CD4-positive, alpha-beta T cell (primary cell): ENCODE results near the gene OR4D5. TPM values are rescaled to one million over a fixed set of nuclear protein-coding genes. Genes with fewer than 3 reads are reported as not detected.

Experiments used
- ATAC-seq: fragments of 200-7000 bp; cut with Tn5 transposase; one replicate; pipeline ENCODE4 v1.10.0; 2022; ENCODE audit warnings: mild to moderate bottlenecking; ENCODE audit not compliant: poor library complexity
- CTCF ChIA-PET: fragments of 350-600 bp; sonication (Branson Sonifier 250); formaldehyde crosslinking; loops from one replicate; lab custom pipeline; 2021; ENCODE audit warnings: antibody characterized with exemption, inconsistent platforms; lab: Charles Lee
- POLR2A ChIA-PET: fragments of 350-600 bp; sonication (Branson Sonifier 250); formaldehyde crosslinking; loops from one replicate; lab custom pipeline; 2021; ENCODE audit warnings: antibody characterized with exemption, inconsistent platforms; lab: Charles Lee
- DNase-seq, 14 experiments: peaks; one replicate each; pipeline ENCODE4 v3.0.0-alpha.2; 2013 to 2020; ENCODE audit warnings: mixed read lengths in 2 of 14
- H3K27ac ChIP-seq, 2 donors: one replicate each; pipeline versions ENCODE4 v1.5.1 to v1.7.0; 2013; ENCODE audit warnings: low read length in 2 of 2, low read depth in 1 of 2, mild to moderate bottlenecking in 1 of 2
- H3K27me3 ChIP-seq, 2 experiments: 1 replicate in 1 of 2; 2 replicates in 1 of 2; pipeline versions ENCODE4 v1.6.1 to v1.7.0; 2013; ENCODE audit warnings: low read length in 2 of 2, control low read depth in 1 of 2, mild to moderate bottlenecking in 1 of 2, moderate library complexity in 1 of 2; ENCODE audit not compliant: insufficient read depth in 2 of 2, control insufficient read depth in 1 of 2
- H3K36me3 ChIP-seq: one replicate; pipeline ENCODE4 v1.6.1; 2013; ENCODE audit warnings: low read length, control low read depth; ENCODE audit not compliant: insufficient read depth
- H3K4me1 ChIP-seq: one replicate; pipeline ENCODE4 v1.6.1; 2013; ENCODE audit warnings: low read length, control low read depth; ENCODE audit not compliant: insufficient read depth
- H3K4me3 ChIP-seq: one replicate; pipeline ENCODE4 v1.5.1; 2013; ENCODE audit warnings: mild to moderate bottlenecking, low read length, moderate library complexity
- H3K9me3 ChIP-seq, 2 experiments: 1 replicate in 1 of 2; 2 replicates in 1 of 2; pipeline versions ENCODE4 v1.6.1 to v1.7.0; 2013; ENCODE audit warnings: low read length in 2 of 2, mild to moderate bottlenecking in 2 of 2, control low read depth in 1 of 2, moderate library complexity in 1 of 2; ENCODE audit not compliant: control insufficient read depth in 1 of 2, insufficient read depth in 1 of 2
- H3K27ac Mint-ChIP-seq: one replicate; pipeline ENCODE4 v1.8.0; 2020; ENCODE audit warnings: mixed read lengths
- H3K27me3 Mint-ChIP-seq: one replicate; pipeline ENCODE4 v1.8.0; 2021; ENCODE audit warnings: mixed read lengths
- H3K36me3 Mint-ChIP-seq: one replicate; pipeline ENCODE4 v1.8.0; 2021; ENCODE audit warnings: low read depth, mixed read lengths
- H3K4me1 Mint-ChIP-seq: one replicate; pipeline ENCODE4 v1.8.0; 2021; ENCODE audit warnings: low read depth, mixed read lengths
- H3K4me3 Mint-ChIP-seq: one replicate; pipeline ENCODE4 v1.8.0; 2020; ENCODE audit warnings: mild to moderate bottlenecking, mixed read lengths
- H3K9me3 Mint-ChIP-seq: one replicate; pipeline ENCODE4 v1.8.0; 2020; ENCODE audit warnings: mixed read lengths
- intact Hi-C, 2 experiments: fragments of 100-400 bp; cut with DNase I in 1 of 2; cut with micrococcal nuclease in 1 of 2; formaldehyde crosslinking; loops; one replicate each; pipeline versions ENCODE4 v1.15.1 to v1.9.0; 2023 to 2025; cut with DNase I, micrococcal nuclease
- total RNA-seq, 174 experiments: library from RNA in 2 of 174; stranded (reverse) in 2 of 174; gene quantifications; one replicate each; pipeline ENCODE4 v1.2.3 and lab custom pipeline; 2021 to 2026
- TF ChIP-seq, protein P1 (sequence below): fragments of 200-600 bp; IDR thresholded peaks from one replicate; pipeline ENCODE4 v1.8.0; 2022; ENCODE audit warnings: antibody characterized with exemption, mild to moderate bottlenecking

Gene OR4D5
- total RNA-seq, 2 experiments from 2014 or later, result not detected

DNA sequence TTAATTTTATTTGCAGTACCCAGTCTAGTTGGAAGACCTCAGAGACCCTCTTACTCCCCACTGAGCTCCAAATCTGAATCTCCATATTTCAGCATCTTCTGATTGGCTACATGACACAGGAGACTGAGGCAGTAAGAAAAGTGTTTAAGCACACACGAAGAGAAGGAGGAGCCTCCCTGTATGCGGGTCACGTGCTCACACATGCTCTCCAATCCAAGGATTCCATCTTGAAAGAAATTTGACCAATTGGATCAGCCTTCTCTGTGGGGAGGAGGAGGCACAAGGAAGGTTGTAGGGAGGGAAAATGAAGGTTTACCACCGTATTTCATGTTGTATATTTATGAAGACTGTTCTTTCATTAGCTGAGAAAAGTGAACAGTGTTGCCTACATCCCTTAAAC lies 3.0 kb downstream of the OR4D5 start:
- peaks cover 0 to 4% of the 10 kb centered on the region in 2 experiments for H3K27me3 ChIP-seq
- TF ChIP-seq, protein P1, sequence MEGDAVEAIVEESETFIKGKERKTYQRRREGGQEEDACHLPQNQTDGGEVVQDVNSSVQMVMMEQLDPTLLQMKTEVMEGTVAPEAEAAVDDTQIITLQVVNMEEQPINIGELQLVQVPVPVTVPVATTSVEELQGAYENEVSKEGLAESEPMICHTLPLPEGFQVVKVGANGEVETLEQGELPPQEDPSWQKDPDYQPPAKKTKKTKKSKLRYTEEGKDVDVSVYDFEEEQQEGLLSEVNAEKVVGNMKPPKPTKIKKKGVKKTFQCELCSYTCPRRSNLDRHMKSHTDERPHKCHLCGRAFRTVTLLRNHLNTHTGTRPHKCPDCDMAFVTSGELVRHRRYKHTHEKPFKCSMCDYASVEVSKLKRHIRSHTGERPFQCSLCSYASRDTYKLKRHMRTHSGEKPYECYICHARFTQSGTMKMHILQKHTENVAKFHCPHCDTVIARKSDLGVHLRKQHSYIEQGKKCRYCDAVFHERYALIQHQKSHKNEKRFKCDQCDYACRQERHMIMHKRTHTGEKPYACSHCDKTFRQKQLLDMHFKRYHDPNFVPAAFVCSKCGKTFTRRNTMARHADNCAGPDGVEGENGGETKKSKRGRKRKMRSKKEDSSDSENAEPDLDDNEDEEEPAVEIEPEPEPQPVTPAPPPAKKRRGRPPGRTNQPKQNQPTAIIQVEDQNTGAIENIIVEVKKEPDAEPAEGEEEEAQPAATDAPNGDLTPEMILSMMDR, result no peak

DNA sequence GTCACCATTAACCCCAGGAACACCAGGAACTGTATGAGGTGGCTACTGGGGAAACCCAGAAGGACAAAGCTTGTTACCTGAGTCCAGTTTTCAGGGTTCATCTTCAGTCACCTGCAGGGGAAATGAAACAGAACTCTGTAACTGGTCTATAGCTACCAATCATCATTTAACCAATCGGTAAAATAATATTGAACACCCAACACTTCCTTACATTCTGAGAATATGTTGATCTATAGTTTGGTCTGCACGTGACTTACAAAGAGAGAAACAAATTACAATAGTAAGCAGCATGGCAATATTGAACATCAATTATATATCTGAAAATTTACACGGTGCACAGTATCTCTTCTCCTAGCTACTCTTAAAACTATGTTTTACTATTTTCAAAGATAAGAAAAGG lies 4.3 kb downstream of the OR4D5 start, which contains the start of gene OR6T1:
Gene OR6T1 (minus strand): TSS at position 101 of the 400 bp plus-strand sequence. CDS start 0 bp downstream, at position 101.
- H3K9me3 ChIP-seq, result peaks cover 0 to 5% of the 10 kb centered on the region in 2 experiments
- no peaks in the 10 kb centered on the region for H3K4me1 Mint-ChIP-seq
- no peaks in the 10 kb centered on the region for H3K4me1 ChIP-seq
- peaks cover 0 to 9% of the 10 kb centered on the region in 2 experiments for H3K27me3 ChIP-seq
- H3K36me3 ChIP-seq, result no peaks in the 10 kb centered on the region
- no peak within 1 kb of the TSS for H3K27ac Mint-ChIP-seq
- no peaks in the 10 kb centered on the region for H3K9me3 Mint-ChIP-seq
- H3K4me3 Mint-ChIP-seq, result no peak within 1 kb of the TSS
- ATAC-seq (no peak), DNase-seq (no peak)
- TF ChIP-seq, protein P1, result no peak
- H3K27ac ChIP-seq, result no peak within 1 kb of the TSS
- H3K27me3 Mint-ChIP-seq, result peaks cover 14% of the 10 kb centered on the region
- intact Hi-C loops, result no loop called here
- ChIA-PET CTCF (no interaction called here), POLR2A (no interaction called here)
- H3K36me3 Mint-ChIP-seq, result no peaks in the 10 kb centered on the region
- no peak within 1 kb of the TSS for H3K4me3 ChIP-seq

More for the DNA sequence above, 3.0 kb downstream of the OR4D5 start:
- DNase-seq, result no peak
- Histone ChIP-seq H3K4me3 (no peak overlapping the region), H3K9me3 (peaks cover 0 to 9% of the 10 kb centered on the region in 2 experiments), H3K36me3 (no peaks in the 10 kb centered on the region), H3K4me1 (no peaks in the 10 kb centered on the region), H3K27ac (no peak overlapping the region)
- no peak for ATAC-seq
- Mint-ChIP-seq H3K9me3 (no peaks in the 10 kb centered on the region), H3K27ac (no peak overlapping the region), H3K4me1 (no peaks in the 10 kb centered on the region), H3K4me3 (no peak overlapping the region), H3K27me3 (peaks cover 12% of the 10 kb centered on the region), H3K36me3 (no peaks in the 10 kb centered on the region)
- intact Hi-C loops, result no loop called here
- POLR2A ChIA-PET, result no interaction called here
- CTCF ChIA-PET, result no interaction called here

DNA sequence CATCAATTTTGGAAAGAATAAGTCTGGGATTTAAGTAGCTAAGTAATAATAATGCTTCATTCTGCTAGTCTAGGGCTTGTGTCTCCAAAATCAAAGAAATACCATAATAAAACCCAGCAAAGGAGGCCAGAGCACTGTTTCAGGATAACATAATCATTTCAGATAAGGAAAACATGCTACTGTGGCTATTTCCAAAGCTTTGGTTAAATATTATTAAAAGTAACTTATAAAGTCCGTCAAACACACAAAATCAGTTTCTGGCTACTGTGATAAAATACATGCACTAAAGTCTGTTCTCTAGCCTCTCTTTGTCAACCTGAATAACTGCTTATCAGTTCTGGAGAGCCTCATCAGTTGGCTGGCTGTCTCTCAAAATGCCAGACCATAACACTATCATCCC lies 5.7 kb downstream of the OR4D5 start:
- no peak overlapping the region for H3K4me3 Mint-ChIP-seq
- no peaks in the 10 kb centered on the region for H3K36me3 Mint-ChIP-seq
- no peak overlapping the region for H3K27ac Mint-ChIP-seq
- CTCF ChIA-PET, result no interaction called here
- no peak overlapping the region for H3K4me3 ChIP-seq
- H3K4me1 Mint-ChIP-seq, result no peaks in the 10 kb centered on the region
- ATAC-seq (no peak), DNase-seq (no peak)
- intact Hi-C loops, result no loop called here
- POLR2A ChIA-PET, result no interaction called here
- H3K9me3 ChIP-seq, result peaks cover 0 to 1% of the 10 kb centered on the region in 2 experiments
- H3K27ac ChIP-seq, result no peak overlapping the region
- peaks cover 0 to 9% of the 10 kb centered on the region in 2 experiments for H3K27me3 ChIP-seq
- no peaks in the 10 kb centered on the region for H3K9me3 Mint-ChIP-seq
- H3K27me3 Mint-ChIP-seq, result peaks cover 14% of the 10 kb centered on the region
- no peaks in the 10 kb centered on the region for H3K36me3 ChIP-seq
- H3K4me1 ChIP-seq, result no peaks in the 10 kb centered on the region
- TF ChIP-seq, protein P1, result no peak
